ENCODE results near the gene SEL1L2. TPM values are rescaled to one million over a fixed set of nuclear protein-coding genes. Genes with fewer than 3 reads are reported as not detected.

The SEL1L2 gene
- total RNA-seq, 4 donors from 2014 or later, result not detected

DNA sequence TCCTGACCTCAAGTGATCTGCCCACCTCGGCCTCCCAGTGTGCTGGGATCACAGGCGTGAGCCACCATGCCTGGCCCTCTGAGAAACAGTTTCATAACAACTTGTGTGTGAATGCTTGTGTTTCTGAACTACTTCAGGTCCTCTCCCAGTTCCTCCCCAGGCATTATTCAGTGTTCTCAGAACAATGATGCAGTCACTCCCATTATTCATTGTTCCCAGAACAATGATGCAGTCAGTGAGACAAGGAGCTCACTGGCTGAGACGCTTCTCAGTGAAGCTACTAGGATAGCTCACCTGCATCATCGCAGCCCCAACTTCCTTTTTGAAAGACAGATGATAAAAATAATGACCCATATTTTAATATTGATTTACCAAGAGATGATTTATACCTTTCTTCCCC is 134.1 kb downstream of the SEL1L2 start:
- DNase-seq (ENCODE audit: low spot score in 2 of 2), result no peak
- Histone ChIP-seq H3K36me3 (no peaks in the 10 kb centered on the region), H3K4me1 (no peaks in the 10 kb centered on the region), H3K9me3 (no peaks in the 10 kb centered on the region), H3K4me3 (no peak overlapping the region), H3K27me3 (no peaks in the 10 kb centered on the region), H3K27ac (no peak overlapping the region)
- WGBS, result 87% methylated on average over 4 of the region's 4 CpGs
- TF ChIP-seq, protein P1, sequence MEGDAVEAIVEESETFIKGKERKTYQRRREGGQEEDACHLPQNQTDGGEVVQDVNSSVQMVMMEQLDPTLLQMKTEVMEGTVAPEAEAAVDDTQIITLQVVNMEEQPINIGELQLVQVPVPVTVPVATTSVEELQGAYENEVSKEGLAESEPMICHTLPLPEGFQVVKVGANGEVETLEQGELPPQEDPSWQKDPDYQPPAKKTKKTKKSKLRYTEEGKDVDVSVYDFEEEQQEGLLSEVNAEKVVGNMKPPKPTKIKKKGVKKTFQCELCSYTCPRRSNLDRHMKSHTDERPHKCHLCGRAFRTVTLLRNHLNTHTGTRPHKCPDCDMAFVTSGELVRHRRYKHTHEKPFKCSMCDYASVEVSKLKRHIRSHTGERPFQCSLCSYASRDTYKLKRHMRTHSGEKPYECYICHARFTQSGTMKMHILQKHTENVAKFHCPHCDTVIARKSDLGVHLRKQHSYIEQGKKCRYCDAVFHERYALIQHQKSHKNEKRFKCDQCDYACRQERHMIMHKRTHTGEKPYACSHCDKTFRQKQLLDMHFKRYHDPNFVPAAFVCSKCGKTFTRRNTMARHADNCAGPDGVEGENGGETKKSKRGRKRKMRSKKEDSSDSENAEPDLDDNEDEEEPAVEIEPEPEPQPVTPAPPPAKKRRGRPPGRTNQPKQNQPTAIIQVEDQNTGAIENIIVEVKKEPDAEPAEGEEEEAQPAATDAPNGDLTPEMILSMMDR (IDR thresholded peaks at IDR 0.05), result no peak
- no peak for TF ChIP-seq POLR2A (IDR thresholded peaks at IDR 0.05)
- TF ChIP-seq EP300 (IDR thresholded peaks at IDR 0.05), result no peak
- no peak for TF ChIP-seq POLR2AphosphoS5 (IDR thresholded peaks at IDR 0.05)

DNA sequence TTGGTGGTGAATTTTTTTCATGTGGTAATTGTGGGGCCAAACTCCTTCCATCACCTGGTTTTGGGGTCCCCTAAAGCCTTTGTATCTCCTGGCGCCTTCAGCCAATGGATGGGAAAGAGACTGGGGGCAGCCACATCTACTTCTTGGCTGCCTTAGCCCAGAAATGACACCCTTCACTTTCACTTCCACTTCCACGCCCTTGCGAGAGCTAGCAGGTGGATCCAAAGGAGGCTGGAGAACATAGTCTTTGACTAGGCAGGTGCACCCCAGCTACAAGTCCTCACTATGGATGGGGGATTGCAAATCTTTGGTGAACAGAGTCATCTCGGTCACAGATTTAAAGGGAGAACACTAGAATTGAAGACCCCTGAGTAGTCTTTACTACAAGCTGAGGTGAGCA is 134.8 kb downstream of the SEL1L2 start:
- H3K27me3 ChIP-seq, result no peaks in the 10 kb centered on the region
- H3K27ac ChIP-seq, result no peak overlapping the region
- WGBS, result 93% methylated on average over 4 of the region's 4 CpGs
- no peaks in the 10 kb centered on the region for H3K4me1 ChIP-seq
- H3K4me3 ChIP-seq, result no peak overlapping the region
- H3K36me3 ChIP-seq, result no peaks in the 10 kb centered on the region
- TF ChIP-seq POLR2AphosphoS5 (IDR thresholded peaks at IDR 0.05) (no peak), EP300 (IDR thresholded peaks at IDR 0.05) (no peak)
- no peak for DNase-seq (ENCODE audit: low spot score in 2 of 2)
- no peaks in the 10 kb centered on the region for H3K9me3 ChIP-seq

DNA sequence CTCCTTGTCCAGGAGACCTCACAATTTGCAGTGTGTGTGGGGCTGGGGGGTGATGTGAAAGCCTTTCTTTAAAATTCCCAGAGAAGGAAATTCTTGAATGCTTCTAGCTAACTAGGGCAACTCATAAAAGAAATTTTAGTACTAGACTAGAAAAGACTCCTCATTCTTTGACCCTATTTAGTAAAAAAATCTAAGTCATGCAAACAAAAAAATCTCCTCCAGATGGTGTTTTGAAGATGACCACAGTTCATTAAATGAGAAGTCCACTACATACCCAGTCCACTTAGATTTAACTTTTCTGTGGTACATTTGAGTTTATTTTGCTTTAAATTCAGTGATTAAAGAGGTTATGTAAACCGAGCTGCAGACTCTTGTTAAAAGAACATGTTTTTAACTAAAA is 138.1 kb downstream of the SEL1L2 start:
- 46% methylated on average over 1 of the region's 1 CpG for WGBS

DNA sequence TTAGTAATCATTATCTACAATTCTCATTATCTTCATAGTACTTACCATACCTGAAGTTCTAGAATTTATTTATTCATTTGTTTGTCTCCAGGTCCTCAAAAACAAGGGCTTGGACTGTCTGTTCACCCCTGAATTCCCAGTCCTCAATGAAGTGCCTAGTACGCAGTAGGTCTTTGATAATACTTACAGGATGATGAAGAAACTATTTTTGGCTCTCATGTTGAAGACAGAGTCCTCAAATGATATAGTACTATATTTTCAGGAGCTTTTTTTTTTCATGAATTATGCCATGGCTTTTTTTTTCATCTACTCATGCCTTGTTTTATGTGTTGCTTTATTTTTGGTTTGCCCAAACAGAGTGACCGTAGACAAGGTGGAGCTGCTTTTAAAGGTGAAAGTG is 139.1 kb downstream of the SEL1L2 start:
- 90% methylated on average over 2 of the region's 2 CpGs for WGBS
- no peak overlapping the region for H3K4me3 ChIP-seq
- H3K9me3 ChIP-seq, result no peaks in the 10 kb centered on the region
- no peaks in the 10 kb centered on the region for H3K27me3 ChIP-seq
- no peak for DNase-seq (ENCODE audit: low spot score in 2 of 2)
- H3K27ac ChIP-seq, result no peak overlapping the region
- no peaks in the 10 kb centered on the region for H3K36me3 ChIP-seq
- TF ChIP-seq POLR2AphosphoS5 (IDR thresholded peaks at IDR 0.05), result no peak
- TF ChIP-seq POLR2A (IDR thresholded peaks at IDR 0.05), result no peak
- no peak for TF ChIP-seq EP300 (IDR thresholded peaks at IDR 0.05)
- TF ChIP-seq, protein P1 (IDR thresholded peaks at IDR 0.05), result no peak
- H3K4me1 ChIP-seq, result no peaks in the 10 kb centered on the region

More for the DNA sequence above, 138.1 kb downstream of the SEL1L2 start:
- TF ChIP-seq EP300 (IDR thresholded peaks at IDR 0.05) (no peak), POLR2A (IDR thresholded peaks at IDR 0.05) (no peak)
- TF ChIP-seq, protein P1 (IDR thresholded peaks at IDR 0.05), result no peak
- Histone ChIP-seq H3K27me3 (no peaks in the 10 kb centered on the region), H3K27ac (no peak overlapping the region), H3K36me3 (no peaks in the 10 kb centered on the region), H3K4me1 (no peaks in the 10 kb centered on the region), H3K9me3 (no peaks in the 10 kb centered on the region), H3K4me3 (no peak overlapping the region)
- DNase-seq (ENCODE audit: low spot score in 2 of 2), result no peak

DNA sequence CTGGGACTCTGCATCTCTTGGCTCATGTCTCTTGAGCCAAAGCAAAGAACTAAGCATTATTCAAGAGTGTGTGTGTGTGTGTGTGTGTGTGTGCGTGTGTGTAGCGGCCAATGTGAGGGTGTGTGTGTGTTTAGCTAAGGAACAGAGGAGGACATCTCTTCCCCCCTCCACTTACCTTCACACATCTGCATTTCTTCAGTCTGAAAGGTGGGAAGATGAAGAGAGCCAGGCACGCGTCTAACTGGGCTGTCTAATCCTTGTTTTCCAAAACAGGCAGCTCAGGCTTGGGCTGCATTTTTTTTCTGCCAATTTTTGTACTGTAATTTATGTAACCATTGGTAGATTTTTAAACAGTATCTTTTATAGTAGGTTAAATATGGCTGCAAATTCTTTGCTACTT is 146.1 kb downstream of the SEL1L2 start:
- no peaks in the 10 kb centered on the region for H3K27me3 ChIP-seq
- no peaks in the 10 kb centered on the region for H3K36me3 ChIP-seq
- TF ChIP-seq POLR2A (IDR thresholded peaks at IDR 0.05) (no peak), EP300 (IDR thresholded peaks at IDR 0.05) (no peak), POLR2AphosphoS5 (IDR thresholded peaks at IDR 0.05) (no peak)
- TF ChIP-seq, protein P1 (IDR thresholded peaks at IDR 0.05), result no peak
- H3K27ac ChIP-seq, result no peak overlapping the region
- no peaks in the 10 kb centered on the region for H3K9me3 ChIP-seq
- no peak for DNase-seq (ENCODE audit: low spot score in 2 of 2)
- no peak overlapping the region for H3K4me3 ChIP-seq
- peaks cover under 1% of the 10 kb centered on the region for H3K4me1 ChIP-seq
- 86% methylated on average over 4 of the region's 4 CpGs for WGBS

DNA sequence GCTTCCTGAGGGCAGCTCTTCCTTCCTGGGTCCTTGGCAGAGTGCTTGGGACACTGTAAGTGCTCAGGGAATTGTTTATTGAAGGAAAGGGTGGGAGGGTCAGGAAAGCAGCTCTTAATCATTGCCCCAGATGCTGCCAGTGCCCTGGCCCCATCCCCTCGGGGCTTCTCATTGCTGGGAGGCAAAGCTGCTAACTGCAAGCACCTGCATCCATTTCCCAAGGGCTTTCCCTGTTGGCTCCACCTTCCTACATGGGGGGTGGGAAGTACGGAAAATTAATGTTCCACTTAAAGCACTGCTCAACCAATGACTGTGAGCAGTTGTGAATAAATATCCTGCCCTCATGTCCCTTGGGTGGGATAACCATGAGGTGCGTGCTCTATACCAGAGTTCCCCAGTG is 149.2 kb downstream of the SEL1L2 start:
- Histone ChIP-seq H3K9me3 (no peaks in the 10 kb centered on the region), H3K27ac (no peak overlapping the region), H3K4me1 (peaks cover 4% of the 10 kb centered on the region), H3K27me3 (no peaks in the 10 kb centered on the region), H3K4me3 (no peak overlapping the region), H3K36me3 (no peaks in the 10 kb centered on the region)
- WGBS, result 81% methylated on average over 2 of the region's 3 CpGs
- DNase-seq (ENCODE audit: low spot score in 2 of 2), result no peak
- TF ChIP-seq EP300 (IDR thresholded peaks at IDR 0.05) (no peak), POLR2AphosphoS5 (IDR thresholded peaks at IDR 0.05) (no peak), POLR2A (IDR thresholded peaks at IDR 0.05) (no peak)
- TF ChIP-seq, protein P1 (IDR thresholded peaks at IDR 0.05), result no peak
